ENCODE results near the gene NAA60. TPM values are rescaled to one million over a fixed set of nuclear protein-coding genes. Genes with fewer than 3 reads are reported as not detected.

Gene NAA60
- total and polyA plus RNA-seq, 2 experiments from 2014 or later = 32.4 to 36.5 TPM

DNA sequence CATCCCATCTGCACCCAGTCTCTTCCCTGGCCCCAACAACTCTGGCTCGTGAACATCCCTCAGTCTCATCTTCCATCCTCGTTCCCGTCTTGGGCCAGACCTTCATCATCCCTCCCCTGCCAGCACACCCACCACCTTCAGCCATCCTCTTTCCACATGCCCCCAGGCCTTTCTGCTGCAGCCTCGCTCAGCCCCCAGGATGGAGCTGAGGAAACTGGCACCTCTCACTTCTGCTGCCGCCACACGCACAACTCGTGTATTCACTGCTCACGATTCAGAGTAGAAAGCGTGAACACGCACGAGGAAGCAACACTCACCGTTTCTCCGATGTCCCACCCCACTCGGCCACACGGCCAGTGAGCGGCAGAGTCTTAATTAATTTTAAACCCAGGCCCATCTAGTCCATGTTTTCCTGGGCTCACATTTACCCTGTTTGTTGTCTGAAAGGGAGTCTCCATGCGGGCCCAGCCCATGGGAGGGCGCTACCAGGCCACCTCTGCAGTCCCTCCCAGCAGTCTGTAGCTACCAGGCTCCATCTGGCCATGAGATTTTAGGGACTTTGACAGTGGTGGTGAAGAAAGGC is 39.3 kb downstream of the NAA60 start:
- Histone ChIP-seq H4K20me1 (replicated peaks; ENCODE audit: insufficient read depth) (peaks cover 8% of the 10 kb centered on the region; the same call in 1 of the 2 replicates), H2AFZ (no peak overlapping the region), H3K4me2 (no peak overlapping the region), H3K9me2 (ENCODE audit: insufficient read depth) (no peaks in the 10 kb centered on the region), H3K4me1 (ENCODE audit: insufficient read depth) (peaks cover 11% of the 10 kb centered on the region), H3F3A (replicated peaks; ENCODE audit: low read depth) (no peaks in the 10 kb centered on the region), H3K36me3 (ENCODE audit: insufficient read depth) (peaks cover 9% of the 10 kb centered on the region; the same call in 1 of the 2 replicates), H3K4me3 (no peak overlapping the region), H3K27ac (ENCODE audit: low read depth) (no peak overlapping the region), H3K79me2 (replicated peaks; ENCODE audit: insufficient read depth) (peaks cover 15% of the 10 kb centered on the region; the same call in 1 of the 2 replicates), H3K27me3 (ENCODE audit: insufficient read depth) (no peaks in the 10 kb centered on the region)
- peak overlapping the region; percentile 49; the same call in 1 of the 2 replicates for H3K27ac Mint-ChIP-seq
- no peak for DNase-seq (ENCODE audit: low spot score)
- H3K36me3 Mint-ChIP-seq (ENCODE audit: low read depth) = peaks cover 46% of the 10 kb centered on the region
- H3K9me3 Mint-ChIP-seq = no peaks in the 10 kb centered on the region
- H3K4me1 Mint-ChIP-seq = peaks cover 11% of the 10 kb centered on the region; the same call in 2 of the 3 replicates
- no peak for ATAC-seq
- H3K4me3 Mint-ChIP-seq = no peak overlapping the region
- H3K27me3 Mint-ChIP-seq (ENCODE audit: insufficient read depth, low read depth, poor library complexity) = peaks cover 11% of the 10 kb centered on the region
- TF ChIP-seq, protein P1, sequence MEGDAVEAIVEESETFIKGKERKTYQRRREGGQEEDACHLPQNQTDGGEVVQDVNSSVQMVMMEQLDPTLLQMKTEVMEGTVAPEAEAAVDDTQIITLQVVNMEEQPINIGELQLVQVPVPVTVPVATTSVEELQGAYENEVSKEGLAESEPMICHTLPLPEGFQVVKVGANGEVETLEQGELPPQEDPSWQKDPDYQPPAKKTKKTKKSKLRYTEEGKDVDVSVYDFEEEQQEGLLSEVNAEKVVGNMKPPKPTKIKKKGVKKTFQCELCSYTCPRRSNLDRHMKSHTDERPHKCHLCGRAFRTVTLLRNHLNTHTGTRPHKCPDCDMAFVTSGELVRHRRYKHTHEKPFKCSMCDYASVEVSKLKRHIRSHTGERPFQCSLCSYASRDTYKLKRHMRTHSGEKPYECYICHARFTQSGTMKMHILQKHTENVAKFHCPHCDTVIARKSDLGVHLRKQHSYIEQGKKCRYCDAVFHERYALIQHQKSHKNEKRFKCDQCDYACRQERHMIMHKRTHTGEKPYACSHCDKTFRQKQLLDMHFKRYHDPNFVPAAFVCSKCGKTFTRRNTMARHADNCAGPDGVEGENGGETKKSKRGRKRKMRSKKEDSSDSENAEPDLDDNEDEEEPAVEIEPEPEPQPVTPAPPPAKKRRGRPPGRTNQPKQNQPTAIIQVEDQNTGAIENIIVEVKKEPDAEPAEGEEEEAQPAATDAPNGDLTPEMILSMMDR (conservative IDR thresholded peaks at IDR 0.05; ENCODE audit: low read depth in 2 of 2) = peak in 1 of 2 experiments; percentile 34; a peak in 2 of 4 replicates
- no peak for TF ChIP-seq EZH2phosphoT487 (IDR thresholded peaks at IDR 0.05; ENCODE audit: unreplicated experiment)

DNA sequence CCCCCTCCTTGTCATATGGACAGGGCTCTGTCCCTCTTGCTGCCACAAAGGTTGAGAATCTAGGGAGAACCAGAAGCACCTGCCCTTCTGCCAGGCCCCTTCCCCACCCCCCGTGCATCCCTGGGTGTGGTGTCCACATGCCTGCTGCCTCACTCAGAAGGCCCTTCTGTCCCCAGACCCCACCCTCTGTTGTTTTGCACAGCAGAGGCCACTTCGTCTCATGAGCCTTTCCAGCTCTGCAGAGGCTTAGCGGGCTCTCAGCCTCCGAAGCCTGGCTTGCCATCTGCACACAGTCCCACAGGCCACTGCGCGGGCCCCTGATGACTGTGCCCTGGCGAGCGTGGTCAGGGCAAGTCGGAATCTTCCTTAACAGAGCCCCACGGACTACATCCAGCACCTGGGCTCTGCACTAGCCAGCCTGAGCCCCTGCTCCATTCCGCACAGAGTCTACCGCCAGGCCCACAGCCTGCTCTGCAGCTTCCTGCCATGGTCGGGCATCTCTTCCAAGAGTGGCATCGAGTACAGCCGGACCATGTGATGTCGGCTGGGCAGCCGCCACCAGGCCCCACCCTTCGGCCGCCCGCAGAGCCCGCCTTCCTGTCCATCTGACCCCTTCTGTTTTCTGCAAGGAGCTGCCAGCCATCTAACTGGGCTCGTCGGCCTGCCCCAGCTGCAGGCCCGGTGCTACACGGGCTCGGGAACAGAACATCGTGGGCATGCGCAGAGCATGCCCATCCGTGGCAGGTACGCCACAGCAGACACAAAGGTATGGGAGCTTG is 41.0 kb downstream of the NAA60 start:
- H3K4me3 ChIP-seq = no peak overlapping the region
- H3K4me1 ChIP-seq (ENCODE audit: insufficient read depth) = peaks cover 11% of the 10 kb centered on the region
- H2AFZ ChIP-seq = no peak overlapping the region
- Mint-ChIP-seq H3K4me1 (peaks cover 11% of the 10 kb centered on the region; the same call in 2 of the 3 replicates), H3K27me3 (ENCODE audit: insufficient read depth, low read depth, poor library complexity) (peaks cover 14% of the 10 kb centered on the region), H3K27ac (no peak overlapping the region), H3K9me3 (no peaks in the 10 kb centered on the region), H3K36me3 (ENCODE audit: low read depth) (peaks cover 40% of the 10 kb centered on the region), H3K4me3 (no peak overlapping the region)
- no peak overlapping the region for H3K27ac ChIP-seq (ENCODE audit: low read depth)
- H3K4me2 ChIP-seq = no peak overlapping the region
- 0 out of 2 replicates have a peak, but pooled peaks cover 8% of the 10 kb centered on the region for H4K20me1 ChIP-seq (replicated peaks; ENCODE audit: insufficient read depth)
- no peaks in the 10 kb centered on the region for H3K9me2 ChIP-seq (ENCODE audit: insufficient read depth)
- peaks cover 9% of the 10 kb centered on the region; the same call in 1 of the 2 replicates for H3K36me3 ChIP-seq (ENCODE audit: insufficient read depth)
- H3F3A ChIP-seq (replicated peaks; ENCODE audit: low read depth) = no peaks in the 10 kb centered on the region
- no peaks in the 10 kb centered on the region for H3K27me3 ChIP-seq (ENCODE audit: insufficient read depth)
- H3K79me2 ChIP-seq (replicated peaks; ENCODE audit: insufficient read depth) = peaks cover 5% of the 10 kb centered on the region; the same call in 1 of the 2 replicates
- ATAC-seq (no peak), DNase-seq (ENCODE audit: low spot score) (no peak)
- no peak for TF ChIP-seq POLR2AphosphoS5 (IDR thresholded peaks at IDR 0.05; ENCODE audit: low read depth)
- TF ChIP-seq, protein P2, sequence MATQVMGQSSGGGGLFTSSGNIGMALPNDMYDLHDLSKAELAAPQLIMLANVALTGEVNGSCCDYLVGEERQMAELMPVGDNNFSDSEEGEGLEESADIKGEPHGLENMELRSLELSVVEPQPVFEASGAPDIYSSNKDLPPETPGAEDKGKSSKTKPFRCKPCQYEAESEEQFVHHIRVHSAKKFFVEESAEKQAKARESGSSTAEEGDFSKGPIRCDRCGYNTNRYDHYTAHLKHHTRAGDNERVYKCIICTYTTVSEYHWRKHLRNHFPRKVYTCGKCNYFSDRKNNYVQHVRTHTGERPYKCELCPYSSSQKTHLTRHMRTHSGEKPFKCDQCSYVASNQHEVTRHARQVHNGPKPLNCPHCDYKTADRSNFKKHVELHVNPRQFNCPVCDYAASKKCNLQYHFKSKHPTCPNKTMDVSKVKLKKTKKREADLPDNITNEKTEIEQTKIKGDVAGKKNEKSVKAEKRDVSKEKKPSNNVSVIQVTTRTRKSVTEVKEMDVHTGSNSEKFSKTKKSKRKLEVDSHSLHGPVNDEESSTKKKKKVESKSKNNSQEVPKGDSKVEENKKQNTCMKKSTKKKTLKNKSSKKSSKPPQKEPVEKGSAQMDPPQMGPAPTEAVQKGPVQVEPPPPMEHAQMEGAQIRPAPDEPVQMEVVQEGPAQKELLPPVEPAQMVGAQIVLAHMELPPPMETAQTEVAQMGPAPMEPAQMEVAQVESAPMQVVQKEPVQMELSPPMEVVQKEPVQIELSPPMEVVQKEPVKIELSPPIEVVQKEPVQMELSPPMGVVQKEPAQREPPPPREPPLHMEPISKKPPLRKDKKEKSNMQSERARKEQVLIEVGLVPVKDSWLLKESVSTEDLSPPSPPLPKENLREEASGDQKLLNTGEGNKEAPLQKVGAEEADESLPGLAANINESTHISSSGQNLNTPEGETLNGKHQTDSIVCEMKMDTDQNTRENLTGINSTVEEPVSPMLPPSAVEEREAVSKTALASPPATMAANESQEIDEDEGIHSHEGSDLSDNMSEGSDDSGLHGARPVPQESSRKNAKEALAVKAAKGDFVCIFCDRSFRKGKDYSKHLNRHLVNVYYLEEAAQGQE (IDR thresholded peaks at IDR 0.05; ENCODE audit: unreplicated experiment) = no peak
- TF ChIP-seq CREB1 (CRISPR knock-in tag; IDR thresholded peaks at IDR 0.05; ENCODE audit: low read depth) = no peak
- no peak for TF ChIP-seq NANOG (IDR thresholded peaks at IDR 0.05; ENCODE audit: borderline replicate concordance)
- TF ChIP-seq STAT1 (IDR thresholded peaks at IDR 0.05; ENCODE audit: unreplicated experiment) = no peak
- no peak for TF ChIP-seq EZH2 (IDR thresholded peaks at IDR 0.05; ENCODE audit: low read depth, unreplicated experiment)
- no peak for TF ChIP-seq EZH2phosphoT487 (IDR thresholded peaks at IDR 0.05; ENCODE audit: unreplicated experiment)
- TF ChIP-seq JUNB (IDR thresholded peaks at IDR 0.05; ENCODE audit: unreplicated experiment) = no peak
- no peak for TF ChIP-seq ZNF114 (CRISPR knock-in tag; IDR thresholded peaks at IDR 0.05)
- no peak for TF ChIP-seq ZNF331 (CRISPR knock-in tag; IDR thresholded peaks at IDR 0.05; ENCODE audit: low read depth)

Data from GM23338 (cell line).